ENCODE results near the gene RAB11FIP5.
"Not testable (repeated sequence)": the region's sequence is repeated elsewhere in the genome, so short reads cannot be mapped to it uniquely, and the experiment has no call there.

The RAB11FIP5 gene

DNA sequence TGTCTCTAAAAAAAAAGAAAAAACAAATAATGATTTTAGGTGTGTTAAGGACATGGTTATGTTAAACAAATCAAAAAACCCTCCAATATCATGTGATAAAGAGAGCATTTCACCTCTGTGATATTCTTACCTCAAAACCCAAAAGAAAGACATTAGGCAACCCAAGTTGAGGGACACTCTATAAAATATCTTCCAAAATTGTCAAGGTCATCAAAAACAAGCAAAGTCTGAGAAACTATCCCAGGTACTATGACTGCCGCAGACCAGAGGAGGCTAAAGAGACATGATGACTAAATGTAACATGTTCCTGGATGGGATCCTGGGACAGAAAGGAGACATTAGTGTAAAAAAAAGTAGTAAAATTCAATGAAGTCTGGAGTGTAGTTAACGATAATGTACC is 45.7 kb downstream of the RAB11FIP5 start:
- TF ChIP-seq, protein P1, sequence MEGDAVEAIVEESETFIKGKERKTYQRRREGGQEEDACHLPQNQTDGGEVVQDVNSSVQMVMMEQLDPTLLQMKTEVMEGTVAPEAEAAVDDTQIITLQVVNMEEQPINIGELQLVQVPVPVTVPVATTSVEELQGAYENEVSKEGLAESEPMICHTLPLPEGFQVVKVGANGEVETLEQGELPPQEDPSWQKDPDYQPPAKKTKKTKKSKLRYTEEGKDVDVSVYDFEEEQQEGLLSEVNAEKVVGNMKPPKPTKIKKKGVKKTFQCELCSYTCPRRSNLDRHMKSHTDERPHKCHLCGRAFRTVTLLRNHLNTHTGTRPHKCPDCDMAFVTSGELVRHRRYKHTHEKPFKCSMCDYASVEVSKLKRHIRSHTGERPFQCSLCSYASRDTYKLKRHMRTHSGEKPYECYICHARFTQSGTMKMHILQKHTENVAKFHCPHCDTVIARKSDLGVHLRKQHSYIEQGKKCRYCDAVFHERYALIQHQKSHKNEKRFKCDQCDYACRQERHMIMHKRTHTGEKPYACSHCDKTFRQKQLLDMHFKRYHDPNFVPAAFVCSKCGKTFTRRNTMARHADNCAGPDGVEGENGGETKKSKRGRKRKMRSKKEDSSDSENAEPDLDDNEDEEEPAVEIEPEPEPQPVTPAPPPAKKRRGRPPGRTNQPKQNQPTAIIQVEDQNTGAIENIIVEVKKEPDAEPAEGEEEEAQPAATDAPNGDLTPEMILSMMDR (conservative IDR thresholded peaks at IDR 0.05; ENCODE audit: low read depth, low read length): no peak
- H3K4me3 ChIP-seq (ENCODE audit: low read depth, low read length): no peak overlapping the region
- DNase-seq (ENCODE audit: low read depth): no peak

DNA sequence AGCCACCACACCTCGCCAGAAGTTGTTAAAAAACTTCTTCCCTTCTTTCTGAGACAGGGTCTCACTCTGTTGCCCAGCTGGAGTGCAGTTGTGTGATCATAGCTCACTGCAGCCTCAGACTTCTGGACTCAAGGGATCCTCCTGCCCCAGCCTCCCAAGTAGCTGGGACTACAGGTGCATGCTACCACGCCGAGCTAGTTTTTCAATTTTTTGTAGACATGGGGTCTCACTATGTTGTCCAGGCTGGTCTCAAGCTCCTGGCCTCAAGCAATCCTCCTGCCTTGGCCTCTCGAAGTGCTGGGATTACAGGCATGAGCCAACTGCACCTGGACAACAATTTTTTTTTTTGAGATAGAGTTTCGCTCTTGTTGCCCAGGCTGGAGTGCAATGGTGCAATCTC is 47.7 kb downstream of the RAB11FIP5 start:
- not testable (repeated sequence) for H3K4me3 ChIP-seq (ENCODE audit: low read depth, low read length); DNase-seq (ENCODE audit: low read depth)

DNA sequence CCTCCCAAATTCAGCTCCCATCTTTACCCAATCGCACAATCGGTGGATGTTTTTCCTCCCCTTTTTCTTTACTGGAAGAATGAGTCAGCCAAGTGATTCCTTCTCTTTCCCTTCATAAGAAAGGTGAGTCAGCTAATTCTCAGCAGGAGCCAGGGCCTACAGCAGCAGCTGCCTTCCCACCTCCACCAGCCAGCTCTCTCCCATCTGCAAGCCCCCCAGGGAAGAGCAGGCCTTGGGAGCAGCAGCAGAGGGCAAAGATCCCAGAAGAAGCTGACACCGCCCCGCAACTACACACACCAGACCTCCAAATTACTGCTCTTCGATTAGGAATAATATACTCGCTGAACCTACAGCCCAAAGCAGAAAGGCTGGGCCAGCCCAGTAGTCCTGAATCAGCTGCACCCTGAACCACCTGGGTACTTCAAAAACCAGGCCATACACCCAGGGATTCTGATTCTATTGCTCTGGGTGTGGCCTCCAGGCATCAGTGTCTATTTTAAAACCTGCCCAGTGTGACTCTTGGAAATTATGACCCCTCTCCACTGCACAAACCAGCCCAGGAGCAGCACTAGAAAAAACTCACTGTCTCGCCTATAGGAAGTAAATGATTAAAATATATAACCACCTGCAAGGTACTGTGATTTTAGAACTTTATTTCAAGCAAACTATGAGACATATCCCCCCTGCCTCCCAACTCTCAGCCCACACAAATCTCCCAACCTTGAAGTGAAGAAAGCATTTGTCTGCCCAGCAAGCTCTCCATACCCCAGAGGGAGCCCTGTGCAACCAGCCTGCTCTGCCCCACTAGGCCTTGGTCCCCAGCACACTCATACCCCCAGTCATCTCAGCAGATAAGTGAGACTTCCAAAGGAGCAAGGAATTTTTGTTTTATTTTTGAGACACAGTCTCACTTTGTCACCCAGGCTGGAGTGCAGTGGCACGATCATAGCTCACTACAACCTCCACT is 48.6 kb downstream of the RAB11FIP5 start:
- H3K4me3 ChIP-seq (ENCODE audit: low read depth, low read length): no peak overlapping the region
- TF ChIP-seq, protein P1 (conservative IDR thresholded peaks at IDR 0.05; ENCODE audit: low read depth, low read length): no peak
- peak; percentile 84 for DNase-seq (ENCODE audit: low read depth)

DNA sequence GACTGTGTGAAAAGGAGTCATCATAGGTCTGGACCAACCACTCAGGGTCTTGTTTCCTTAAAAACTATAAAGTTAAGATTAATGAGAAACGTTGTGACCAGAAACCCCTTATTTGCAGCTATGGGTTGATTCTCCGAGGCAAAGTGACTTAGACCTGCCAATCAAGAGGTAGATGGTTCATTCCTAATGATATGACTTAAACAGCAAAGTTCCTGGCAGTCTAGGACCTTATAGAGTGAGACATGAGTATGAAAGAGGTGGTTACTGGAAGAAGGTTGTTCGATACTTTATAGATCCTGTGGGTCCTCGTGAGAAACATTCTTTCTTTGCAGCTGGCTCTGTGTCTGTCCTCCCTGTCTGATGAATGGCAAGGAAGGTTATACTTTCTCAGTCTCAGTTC is 49.3 kb downstream of the RAB11FIP5 start:
- no peak for DNase-seq (ENCODE audit: low read depth)
- no peak overlapping the region for H3K4me3 ChIP-seq (ENCODE audit: low read depth, low read length)
- TF ChIP-seq, protein P1 (conservative IDR thresholded peaks at IDR 0.05; ENCODE audit: low read depth, low read length): no peak

DNA sequence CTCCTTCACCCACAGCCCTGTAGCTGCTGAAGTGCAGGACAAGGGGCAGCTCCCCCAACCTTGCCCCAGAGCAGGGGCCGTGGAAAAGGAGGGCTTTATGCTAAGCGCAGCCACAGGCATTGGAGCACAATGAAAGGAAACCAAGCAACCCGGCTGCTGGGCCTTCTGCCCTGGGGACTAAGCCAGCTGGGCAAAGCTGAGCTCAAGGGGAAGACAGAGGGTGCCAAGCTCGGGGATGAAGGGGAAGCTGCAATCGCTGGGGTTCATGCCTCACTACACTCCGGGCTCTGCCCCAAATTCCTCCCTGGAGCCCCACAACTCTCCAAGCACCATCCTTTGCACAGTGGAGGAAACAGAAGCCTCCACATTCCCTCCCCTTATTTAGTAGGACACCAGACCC is 53.6 kb downstream of the RAB11FIP5 start:
- TF ChIP-seq, protein P1 (conservative IDR thresholded peaks at IDR 0.05; ENCODE audit: low read depth, low read length): no peak
- no peak for DNase-seq (ENCODE audit: low read depth)
- no peak overlapping the region for H3K4me3 ChIP-seq (ENCODE audit: low read depth, low read length)

DNA sequence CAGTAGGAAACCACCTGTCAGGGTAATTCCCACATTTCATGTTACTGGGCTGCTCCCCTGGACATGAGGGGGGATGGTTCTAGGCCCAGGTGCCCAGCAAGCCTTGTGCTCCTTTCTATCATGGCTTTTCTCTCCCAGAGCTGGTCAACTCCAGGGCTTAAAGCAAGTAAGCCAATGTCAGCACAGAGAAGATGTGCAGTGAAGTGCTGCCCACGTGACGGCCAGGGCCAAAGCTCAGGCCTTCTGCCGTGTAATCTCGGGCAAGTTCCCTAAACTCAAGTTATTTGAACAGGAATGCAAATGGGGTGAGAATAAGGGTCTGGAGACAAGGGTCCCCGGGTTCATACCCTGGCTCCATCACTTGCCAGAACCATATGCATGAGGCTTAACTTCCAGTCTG is 57.8 kb downstream of the RAB11FIP5 start:
- no peak overlapping the region for H3K4me3 ChIP-seq (ENCODE audit: low read depth, low read length)
- DNase-seq (ENCODE audit: low read depth): no peak
- TF ChIP-seq, protein P1 (conservative IDR thresholded peaks at IDR 0.05; ENCODE audit: low read depth, low read length): no peak

DNA sequence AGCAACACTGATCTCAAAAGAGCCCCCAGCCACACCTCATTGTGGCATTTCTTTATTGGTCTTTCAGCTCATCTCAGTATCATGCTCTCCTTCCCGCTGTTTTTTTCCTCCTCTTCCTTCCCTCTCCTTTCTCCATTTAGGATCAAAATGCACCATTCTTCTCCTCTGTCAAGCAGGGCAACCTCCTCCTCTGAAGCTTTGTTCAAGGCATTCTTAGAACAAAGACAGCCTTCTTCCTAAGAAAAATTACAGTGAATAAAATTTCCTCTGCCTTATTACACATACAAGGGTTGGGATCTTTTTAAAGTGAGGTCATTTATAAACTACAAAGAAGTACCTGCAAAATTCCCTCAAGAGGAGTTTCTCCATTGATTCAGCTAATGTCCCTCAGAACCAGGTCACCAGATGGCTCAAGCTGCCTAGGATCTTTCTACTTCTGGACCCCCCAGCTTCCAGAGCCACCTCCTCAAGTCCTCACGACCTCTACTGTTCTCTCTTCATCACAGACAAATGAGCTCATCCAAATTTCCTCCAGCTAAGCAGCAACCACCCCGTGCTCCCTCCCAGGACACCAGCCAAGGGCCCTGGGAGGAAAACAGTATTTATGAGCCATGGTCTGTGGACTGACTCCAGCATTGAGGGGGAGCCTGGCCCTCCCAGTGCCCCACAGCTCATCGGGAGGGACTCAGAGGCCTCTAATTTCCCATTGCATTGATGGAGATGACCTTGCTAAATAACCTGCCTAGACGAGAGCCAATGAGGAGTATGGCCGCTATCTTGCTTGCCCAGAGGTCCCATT is 59.2 kb downstream of the RAB11FIP5 start:
- H3K4me3 ChIP-seq (ENCODE audit: low read depth, low read length): no peak overlapping the region
- TF ChIP-seq, protein P1 (conservative IDR thresholded peaks at IDR 0.05; ENCODE audit: low read depth, low read length): no peak

More for the DNA sequence above, 59.2 kb downstream of the RAB11FIP5 start:
- DNase-seq (ENCODE audit: low read depth): peak; percentile 55

Measured in choroid plexus epithelial cell (primary cell).